GM12801 (cell line): ENCODE data around the gene ATG101.
A peak's percentile ranks its signal among the peaks of the same experiment; 100 is the strongest.

Source experiments
- TF ChIP-seq, protein P1 (sequence below): IDR thresholded peaks from one replicate; pipeline ENCODE4 v1.5.1; 2011; ENCODE audit warnings: control low read depth; ENCODE audit not compliant: insufficient read length; ENCODE audit errors: extremely low read depth

The ATG101 gene, protein sequence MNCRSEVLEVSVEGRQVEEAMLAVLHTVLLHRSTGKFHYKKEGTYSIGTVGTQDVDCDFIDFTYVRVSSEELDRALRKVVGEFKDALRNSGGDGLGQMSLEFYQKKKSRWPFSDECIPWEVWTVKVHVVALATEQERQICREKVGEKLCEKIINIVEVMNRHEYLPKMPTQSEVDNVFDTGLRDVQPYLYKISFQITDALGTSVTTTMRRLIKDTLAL

DNA sequence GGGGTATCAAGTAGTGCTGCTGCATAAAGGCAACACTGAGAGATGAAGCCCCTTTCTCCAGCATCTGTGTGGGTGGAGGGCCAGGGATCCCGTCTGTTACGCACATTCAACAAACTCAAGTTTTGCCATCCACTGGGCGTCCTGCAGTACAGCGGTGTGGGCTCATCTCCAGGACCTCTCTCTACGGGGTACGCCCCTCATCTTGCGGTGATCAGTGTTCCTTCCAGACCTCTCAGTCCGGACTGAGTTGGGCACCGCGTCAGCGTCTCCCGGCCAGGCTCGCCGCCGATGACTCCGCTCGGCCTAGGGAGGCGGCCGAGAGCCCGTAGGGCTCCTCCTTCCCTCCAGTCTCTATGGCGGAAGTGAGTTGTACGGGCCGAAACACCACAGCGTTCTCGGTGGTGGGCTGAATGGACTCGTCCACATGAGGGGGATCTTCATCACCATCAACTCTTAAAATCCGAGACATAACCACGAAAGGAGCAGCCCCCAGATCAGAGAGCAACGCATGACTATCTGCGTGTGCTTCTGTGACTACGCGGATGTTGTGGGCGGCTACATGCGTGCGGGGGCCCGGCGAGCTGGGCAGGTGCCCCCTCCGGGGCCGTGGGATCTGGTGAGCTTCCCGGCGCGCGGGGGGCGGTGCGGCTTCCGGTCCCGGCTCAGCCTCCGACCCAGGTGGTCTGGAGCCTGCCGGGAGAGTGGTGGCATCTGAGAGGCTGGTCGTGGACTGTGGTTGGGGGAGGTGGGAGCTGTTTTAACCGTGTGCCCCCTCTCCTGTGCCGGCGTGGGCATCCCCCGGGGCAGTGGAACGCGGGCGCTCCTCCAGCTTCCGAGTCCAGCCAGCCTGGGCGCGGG is at the start of gene ATG101:
Gene ATG101 (plus strand): TSS at position 652 of the 858 bp plus-strand sequence. CDS start 3,673 bp downstream, outside the sequence.
- TF ChIP-seq, protein P1, sequence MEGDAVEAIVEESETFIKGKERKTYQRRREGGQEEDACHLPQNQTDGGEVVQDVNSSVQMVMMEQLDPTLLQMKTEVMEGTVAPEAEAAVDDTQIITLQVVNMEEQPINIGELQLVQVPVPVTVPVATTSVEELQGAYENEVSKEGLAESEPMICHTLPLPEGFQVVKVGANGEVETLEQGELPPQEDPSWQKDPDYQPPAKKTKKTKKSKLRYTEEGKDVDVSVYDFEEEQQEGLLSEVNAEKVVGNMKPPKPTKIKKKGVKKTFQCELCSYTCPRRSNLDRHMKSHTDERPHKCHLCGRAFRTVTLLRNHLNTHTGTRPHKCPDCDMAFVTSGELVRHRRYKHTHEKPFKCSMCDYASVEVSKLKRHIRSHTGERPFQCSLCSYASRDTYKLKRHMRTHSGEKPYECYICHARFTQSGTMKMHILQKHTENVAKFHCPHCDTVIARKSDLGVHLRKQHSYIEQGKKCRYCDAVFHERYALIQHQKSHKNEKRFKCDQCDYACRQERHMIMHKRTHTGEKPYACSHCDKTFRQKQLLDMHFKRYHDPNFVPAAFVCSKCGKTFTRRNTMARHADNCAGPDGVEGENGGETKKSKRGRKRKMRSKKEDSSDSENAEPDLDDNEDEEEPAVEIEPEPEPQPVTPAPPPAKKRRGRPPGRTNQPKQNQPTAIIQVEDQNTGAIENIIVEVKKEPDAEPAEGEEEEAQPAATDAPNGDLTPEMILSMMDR: peak; percentile 69

DNA sequence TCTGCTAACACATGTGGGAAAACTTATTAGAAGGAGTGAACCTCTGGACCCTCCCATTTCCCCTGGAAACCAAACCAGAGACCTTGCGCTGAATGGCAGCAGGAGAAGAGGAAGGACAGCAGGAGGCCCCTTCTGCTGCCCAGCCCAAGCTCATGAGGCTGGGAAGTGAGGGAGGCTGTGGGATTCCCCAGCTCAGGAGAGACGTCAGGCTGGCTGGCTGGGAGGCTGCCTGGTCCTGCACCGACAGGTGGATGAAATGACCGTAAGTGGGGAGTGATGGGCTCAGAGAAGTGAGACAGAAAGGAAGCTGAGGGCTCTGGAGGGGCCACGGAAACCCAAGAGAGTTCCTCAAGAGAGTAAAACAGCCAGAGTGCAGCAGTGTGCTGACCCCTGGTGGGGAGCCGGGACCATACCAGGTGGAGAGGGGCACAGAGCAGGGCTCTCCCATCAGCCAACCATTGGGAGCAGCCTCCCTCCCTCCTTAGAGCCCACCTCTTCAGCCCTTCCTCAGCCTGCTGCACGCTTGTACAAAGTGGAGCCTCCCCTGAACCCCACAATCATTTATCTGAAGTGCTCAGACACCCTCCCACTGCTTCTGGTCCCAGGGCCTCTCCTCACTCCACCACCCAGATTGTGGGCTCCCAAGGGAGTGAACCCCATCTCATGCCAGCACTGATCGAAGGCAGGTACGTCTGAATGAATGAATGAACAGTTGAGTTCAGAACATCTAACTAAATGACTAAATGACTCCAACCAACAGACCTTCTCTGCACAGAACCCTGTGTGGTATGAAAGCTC is 49.0 kb upstream of the ATG101 start:
- TF ChIP-seq, protein P1: no peak

DNA sequence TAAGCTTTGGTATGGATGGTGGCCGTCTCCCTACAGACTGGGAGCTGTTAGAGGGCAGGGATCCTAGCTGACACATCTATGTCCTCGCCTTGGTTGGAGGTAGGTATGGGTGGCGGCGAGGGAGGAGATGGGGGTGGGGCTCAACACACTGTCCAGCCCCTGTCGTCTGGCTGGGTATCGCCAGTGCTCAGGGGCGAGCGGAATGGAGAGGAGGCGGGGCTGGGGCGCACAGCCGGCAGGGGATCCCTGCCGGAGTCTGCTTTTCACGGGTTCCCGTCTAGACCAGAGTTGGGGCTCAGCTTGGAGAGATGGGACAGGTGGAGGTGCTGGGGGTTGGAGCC is 47.0 kb upstream of the ATG101 start:
- TF ChIP-seq, protein P1: no peak

DNA sequence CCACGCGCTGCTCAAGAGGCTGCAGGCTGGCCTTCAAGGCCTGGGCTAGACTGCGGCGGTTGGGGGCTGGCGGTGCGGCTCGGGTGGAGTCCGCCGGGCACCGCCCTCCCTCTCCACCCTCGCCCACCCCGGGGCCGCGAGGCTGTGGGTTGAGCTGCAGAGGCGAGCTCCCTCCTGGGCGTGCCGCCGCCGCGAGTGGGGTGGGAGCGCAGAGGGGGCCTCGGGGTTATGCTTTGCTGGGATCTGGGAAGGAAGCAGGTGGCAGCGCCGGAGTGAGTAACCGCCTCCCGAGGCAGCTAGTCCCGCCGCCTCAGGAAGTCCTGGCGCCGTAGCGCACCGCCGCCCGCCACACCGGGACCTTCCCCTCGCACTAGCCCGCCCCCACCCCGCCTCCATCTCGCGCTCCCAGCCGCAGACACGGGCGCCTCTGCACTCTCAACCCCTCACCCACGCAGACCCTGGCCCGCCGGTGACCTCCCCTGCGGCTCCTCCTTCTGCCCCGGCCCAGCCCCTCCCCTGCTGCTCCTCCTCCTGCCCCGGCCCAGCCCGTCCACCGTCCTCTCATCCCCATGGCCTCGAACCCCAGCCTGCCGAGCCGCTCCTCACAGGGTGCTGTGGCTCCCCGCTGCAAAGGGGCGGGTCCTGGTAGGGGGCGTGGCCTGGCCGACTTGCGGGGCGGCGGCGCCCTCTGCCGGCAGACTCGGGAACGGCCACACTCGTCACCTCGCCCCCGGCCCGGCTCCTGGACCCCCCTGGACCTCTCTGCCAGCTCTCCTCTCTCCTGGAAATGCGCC is 46.4 kb upstream of the ATG101 start:
- TF ChIP-seq, protein P1: no peak

DNA sequence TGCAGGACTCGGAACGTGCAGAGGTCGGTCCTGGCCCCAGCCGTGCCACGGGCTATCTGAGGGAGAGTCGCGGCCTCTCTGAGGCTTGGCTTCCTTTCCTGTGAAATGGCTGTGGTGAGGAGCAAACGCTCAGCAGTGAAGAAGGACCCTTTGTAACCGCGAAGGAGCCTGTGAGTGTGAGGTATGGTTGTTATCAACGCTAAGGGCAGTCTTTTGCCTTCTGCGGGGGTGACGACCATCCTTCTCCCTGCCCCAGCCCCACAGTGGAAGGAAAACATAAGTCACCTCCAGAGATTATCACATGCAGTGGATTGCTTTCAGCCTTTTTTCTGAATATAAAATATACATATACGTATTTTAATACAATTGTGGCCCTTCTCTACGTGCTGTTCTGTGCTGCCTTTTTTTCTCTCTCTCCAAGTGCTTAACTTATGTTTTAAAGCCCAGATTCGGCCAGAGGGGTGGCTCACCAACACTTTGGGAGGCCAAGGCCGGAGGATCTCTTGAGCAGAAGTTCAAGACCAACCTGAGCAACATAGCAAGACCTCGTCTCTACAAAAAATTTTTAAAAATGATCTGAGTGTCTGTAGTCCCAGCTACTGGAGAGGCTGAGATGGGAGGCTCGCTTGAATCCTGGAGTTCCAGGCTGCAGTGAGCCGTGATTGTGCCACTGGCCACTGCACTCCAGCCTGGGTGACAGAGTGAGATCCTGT is 45.6 kb upstream of the ATG101 start:
- TF ChIP-seq, protein P1: no peak

DNA sequence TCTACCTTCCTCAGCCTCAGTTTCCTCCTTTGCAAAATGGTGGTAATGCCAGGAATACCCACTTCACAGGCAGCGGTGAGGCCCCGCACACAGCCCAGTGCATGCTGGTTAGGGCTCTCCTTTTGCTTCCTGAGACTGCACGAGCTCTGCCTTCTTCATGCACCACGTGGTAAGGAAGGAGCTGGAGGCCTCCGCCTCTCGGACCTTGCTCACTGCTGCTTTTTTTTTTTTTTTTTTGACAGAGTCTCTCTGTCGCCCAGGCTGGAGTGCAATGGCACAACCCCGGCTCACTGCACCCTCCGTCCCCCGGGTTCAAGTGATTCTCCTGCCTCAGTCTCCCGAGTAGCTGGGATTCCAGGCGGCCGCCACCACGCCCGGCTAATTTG is 44.9 kb upstream of the ATG101 start:
- TF ChIP-seq, protein P1: no peak
